Measurements from ENCODE around the gene NEDD4L.

DNA sequence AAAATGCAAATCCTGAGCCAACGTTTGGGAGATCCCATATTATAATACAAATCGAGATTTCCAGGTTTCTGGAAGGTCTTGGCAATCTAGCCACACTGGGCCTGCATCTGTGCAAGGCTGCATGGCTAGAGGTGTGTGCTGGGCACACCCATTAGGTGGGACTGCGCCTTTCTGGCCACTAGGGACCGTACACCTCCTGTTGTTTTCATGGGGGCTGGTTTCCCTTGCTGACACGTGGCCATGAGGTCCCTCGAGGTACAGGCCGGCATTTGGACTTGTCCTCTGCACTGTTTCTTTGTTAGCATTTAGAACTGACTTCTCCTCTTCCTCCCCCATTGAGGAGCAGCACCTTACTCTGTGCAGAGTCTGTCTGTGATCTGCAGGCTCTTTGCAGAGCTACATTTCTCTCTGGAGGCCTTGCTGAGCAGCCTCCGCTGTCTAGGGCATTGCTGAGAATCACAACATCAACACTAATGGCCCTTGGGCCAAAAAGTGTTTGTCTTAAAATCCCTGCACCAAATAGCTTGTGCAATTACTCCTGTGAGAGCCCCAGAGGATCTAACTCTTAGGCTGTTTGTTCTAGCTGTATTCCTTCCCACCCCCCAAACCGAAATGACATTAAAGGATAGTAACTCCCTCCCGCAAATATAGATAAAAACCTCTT is 131.2 kb downstream of the NEDD4L start:
- no peak for TF ChIP-seq CTCF (IDR thresholded peaks at IDR 0.05; ENCODE audit: insufficient read depth, low read depth, low read length)
- no peak for TF ChIP-seq EZH2 (IDR thresholded peaks at IDR 0.05; ENCODE audit: insufficient read depth, low read length)
